Type B pancreatic cell (in vitro differentiated cells): ENCODE measurements around the gene PSEN1. TPM values are rescaled to one million over a fixed set of nuclear protein-coding genes. Genes with fewer than 3 reads are reported as not detected.

Source experiments
- DNase-seq: peaks from one replicate; pipeline ENCODE4 v3.0.0; 2021; ENCODE audit warnings: mixed read lengths; ENCODE audit not compliant: unreplicated experiment; ENCODE audit errors: extremely low spot score
- H3K27ac Mint-ChIP-seq: 2 replicates; pipeline ENCODE4 v1.8.0; 2021; ENCODE audit warnings: mild to moderate bottlenecking, mixed read lengths
- H3K27me3 Mint-ChIP-seq: 2 replicates; pipeline ENCODE4 v1.8.0; 2021; ENCODE audit warnings: mixed read lengths
- H3K36me3 Mint-ChIP-seq: 2 replicates; pipeline ENCODE4 v1.8.0; 2021; ENCODE audit warnings: mixed read lengths
- H3K4me1 Mint-ChIP-seq: one replicate; pipeline ENCODE4 v1.8.0; 2021; ENCODE audit warnings: mixed read lengths; ENCODE audit not compliant: unreplicated experiment
- H3K4me3 Mint-ChIP-seq: 2 replicates; pipeline ENCODE4 v1.8.0; 2021; ENCODE audit warnings: mild to moderate bottlenecking, mixed read lengths
- H3K9me3 Mint-ChIP-seq: 2 replicates; pipeline ENCODE4 v1.8.0; 2021; ENCODE audit warnings: mixed read lengths
- total RNA-seq: library from RNA; stranded (reverse); gene quantifications from 2 replicates; pipeline ENCODE4 v1.2.1, GENCODE V29; 2021; ENCODE audit warnings: low replicate concordance
- TF ChIP-seq, protein P1 (sequence below): fragments of 200-600 bp; sonication (generic); conservative IDR thresholded peaks from 2 replicates; pipeline ENCODE4 v1.5.0; 2021; ENCODE audit warnings: antibody characterized with exemption, mild to moderate bottlenecking

Gene PSEN1
- total RNA-seq, 1 donor from 2014 or later, result 58.9 TPM

- TF ChIP-seq, protein P1, sequence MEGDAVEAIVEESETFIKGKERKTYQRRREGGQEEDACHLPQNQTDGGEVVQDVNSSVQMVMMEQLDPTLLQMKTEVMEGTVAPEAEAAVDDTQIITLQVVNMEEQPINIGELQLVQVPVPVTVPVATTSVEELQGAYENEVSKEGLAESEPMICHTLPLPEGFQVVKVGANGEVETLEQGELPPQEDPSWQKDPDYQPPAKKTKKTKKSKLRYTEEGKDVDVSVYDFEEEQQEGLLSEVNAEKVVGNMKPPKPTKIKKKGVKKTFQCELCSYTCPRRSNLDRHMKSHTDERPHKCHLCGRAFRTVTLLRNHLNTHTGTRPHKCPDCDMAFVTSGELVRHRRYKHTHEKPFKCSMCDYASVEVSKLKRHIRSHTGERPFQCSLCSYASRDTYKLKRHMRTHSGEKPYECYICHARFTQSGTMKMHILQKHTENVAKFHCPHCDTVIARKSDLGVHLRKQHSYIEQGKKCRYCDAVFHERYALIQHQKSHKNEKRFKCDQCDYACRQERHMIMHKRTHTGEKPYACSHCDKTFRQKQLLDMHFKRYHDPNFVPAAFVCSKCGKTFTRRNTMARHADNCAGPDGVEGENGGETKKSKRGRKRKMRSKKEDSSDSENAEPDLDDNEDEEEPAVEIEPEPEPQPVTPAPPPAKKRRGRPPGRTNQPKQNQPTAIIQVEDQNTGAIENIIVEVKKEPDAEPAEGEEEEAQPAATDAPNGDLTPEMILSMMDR, result no peak
- Mint-ChIP-seq H3K9me3 (no peaks in the 10 kb centered on the region), H3K27me3 (peaks cover 4% of the 10 kb centered on the region), H3K4me1 (no peaks in the 10 kb centered on the region), H3K4me3 (no peak overlapping the region), H3K36me3 (no peaks in the 10 kb centered on the region), H3K27ac (no peak overlapping the region)
- no peak for DNase-seq
These were observed 119.5 kb downstream of the PSEN1 start for GRCh38 chr14:73255693-73256225.

- peaks cover 4% of the 10 kb centered on the region for H3K27me3 Mint-ChIP-seq
- H3K9me3 Mint-ChIP-seq, result no peaks in the 10 kb centered on the region
- no peak overlapping the region for H3K27ac Mint-ChIP-seq
- H3K36me3 Mint-ChIP-seq, result no peaks in the 10 kb centered on the region
- no peaks in the 10 kb centered on the region for H3K4me1 Mint-ChIP-seq
- TF ChIP-seq, protein P1, result no peak
- DNase-seq, result no peak
- H3K4me3 Mint-ChIP-seq, result no peak overlapping the region
These were observed 121.8 kb downstream of the PSEN1 start for GRCh38 chr14:73258076-73258475.

GRCh38 chr14:73258845-73259611 lies 122.7 kb downstream of the PSEN1 start:
- no peak overlapping the region for H3K4me3 Mint-ChIP-seq
- peaks cover 4% of the 10 kb centered on the region for H3K27me3 Mint-ChIP-seq
- H3K27ac Mint-ChIP-seq, result no peak overlapping the region
- no peak for DNase-seq
- H3K4me1 Mint-ChIP-seq, result no peaks in the 10 kb centered on the region
- no peaks in the 10 kb centered on the region for H3K36me3 Mint-ChIP-seq
- no peaks in the 10 kb centered on the region for H3K9me3 Mint-ChIP-seq
- TF ChIP-seq, protein P1, result no peak

DNA sequence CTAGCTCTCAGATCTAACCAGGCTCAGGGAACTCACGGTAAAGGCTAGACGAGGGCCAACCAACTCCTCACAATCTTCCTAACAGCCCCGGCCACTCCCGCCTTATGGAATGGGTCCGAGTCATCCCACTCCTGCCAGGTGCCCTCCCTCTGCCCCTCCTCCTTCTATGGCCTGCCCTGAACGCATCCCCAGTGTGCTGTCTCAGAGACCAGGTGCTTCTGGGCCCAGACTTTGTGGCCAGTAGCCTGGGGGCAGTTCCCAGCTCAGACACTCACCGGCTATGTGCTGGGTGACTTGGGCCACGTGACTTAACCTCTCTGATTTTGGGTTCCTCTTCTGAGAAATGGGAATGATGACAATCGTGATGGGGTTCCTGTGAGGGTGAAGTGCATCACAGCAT lies 123.5 kb downstream of the PSEN1 start:
- TF ChIP-seq, protein P1, result no peak
- Mint-ChIP-seq H3K27ac (no peak overlapping the region), H3K27me3 (peaks cover 4% of the 10 kb centered on the region), H3K4me3 (no peak overlapping the region), H3K4me1 (no peaks in the 10 kb centered on the region), H3K36me3 (no peaks in the 10 kb centered on the region), H3K9me3 (no peaks in the 10 kb centered on the region)
- no peak for DNase-seq

- DNase-seq, result no peak
- H3K36me3 Mint-ChIP-seq, result no peaks in the 10 kb centered on the region
- H3K4me3 Mint-ChIP-seq, result no peak overlapping the region
- no peaks in the 10 kb centered on the region for H3K9me3 Mint-ChIP-seq
- H3K4me1 Mint-ChIP-seq, result no peaks in the 10 kb centered on the region
- no peaks in the 10 kb centered on the region for H3K27me3 Mint-ChIP-seq
- TF ChIP-seq, protein P1, result no peak
- no peak overlapping the region for H3K27ac Mint-ChIP-seq
These were observed 124.3 kb downstream of the PSEN1 start for GRCh38 chr14:73260574-73260973.
